DMS53 (cell line): ENCODE results near the gene CNGA1.

ENCODE experiments used
- DNase-seq: peaks from one replicate; lab custom pipeline; 2025; lab: John Stamatoyannopoulos, UW

Gene CNGA1

DNA sequence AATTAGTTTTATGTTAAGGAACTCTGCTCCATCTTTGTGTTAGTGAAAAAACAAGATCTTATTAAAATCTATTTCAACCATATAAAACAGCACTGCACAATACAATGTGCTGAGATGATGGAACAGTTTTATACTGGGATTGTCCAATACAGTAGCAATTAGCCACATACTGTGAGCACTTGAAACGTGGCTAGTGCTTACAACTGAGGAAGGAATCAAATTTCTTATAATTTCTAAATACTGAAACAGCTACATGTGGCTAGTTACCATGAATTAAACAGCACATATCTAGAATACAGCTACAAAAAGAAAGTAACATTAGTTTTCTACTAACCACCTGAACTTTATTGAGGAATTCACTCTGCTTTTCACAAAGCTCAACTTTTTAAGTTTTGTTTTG, 116.8 kb downstream of the CNGA1 start:
- no peak for DNase-seq

GRCh38 chr4:47891928-47892327, 124.6 kb downstream of the CNGA1 start:
- DNase-seq: no peak
